ENCODE data around the gene B3GALT2.

Gene B3GALT2

DNA sequence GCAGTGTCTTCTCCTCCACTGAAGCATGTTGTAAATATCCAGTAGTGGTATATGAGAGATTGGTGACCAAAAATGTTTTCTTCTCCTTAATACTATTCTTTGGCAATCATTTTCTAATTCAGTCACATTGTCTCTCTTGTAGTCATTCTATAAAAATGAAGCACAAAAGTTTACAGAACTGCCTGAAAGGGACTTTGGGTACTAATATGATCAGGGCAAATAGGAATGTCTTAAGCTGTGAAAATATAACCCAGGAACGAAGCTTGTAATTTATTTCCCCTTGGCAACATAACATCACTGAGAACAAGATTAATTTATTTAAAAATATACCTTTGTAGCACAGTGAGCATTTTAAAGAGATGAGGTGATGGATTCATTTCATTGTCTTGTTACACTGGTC lies 4.9 kb downstream of the B3GALT2 start:
- DNase-seq, result no peak

DNA sequence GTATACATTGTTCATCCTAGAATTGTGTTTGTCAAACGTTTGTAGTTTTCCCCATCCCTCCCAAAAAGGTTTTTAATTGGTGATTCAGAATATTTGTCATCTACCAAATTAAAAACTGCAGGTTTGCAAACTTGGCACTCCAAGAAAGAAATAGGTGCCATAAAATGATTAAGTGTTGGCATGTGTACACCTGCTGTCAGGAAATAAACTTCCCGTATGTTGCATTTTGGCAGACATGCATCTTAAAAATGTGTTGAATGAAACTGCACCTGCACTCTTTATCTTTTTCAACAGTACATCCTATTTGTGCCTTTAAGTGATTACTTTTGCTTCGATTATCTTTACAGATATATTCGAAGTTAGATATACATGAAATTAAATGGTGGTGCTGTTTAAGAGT lies 7.3 kb downstream of the B3GALT2 start:
- no peak for DNase-seq

DNA sequence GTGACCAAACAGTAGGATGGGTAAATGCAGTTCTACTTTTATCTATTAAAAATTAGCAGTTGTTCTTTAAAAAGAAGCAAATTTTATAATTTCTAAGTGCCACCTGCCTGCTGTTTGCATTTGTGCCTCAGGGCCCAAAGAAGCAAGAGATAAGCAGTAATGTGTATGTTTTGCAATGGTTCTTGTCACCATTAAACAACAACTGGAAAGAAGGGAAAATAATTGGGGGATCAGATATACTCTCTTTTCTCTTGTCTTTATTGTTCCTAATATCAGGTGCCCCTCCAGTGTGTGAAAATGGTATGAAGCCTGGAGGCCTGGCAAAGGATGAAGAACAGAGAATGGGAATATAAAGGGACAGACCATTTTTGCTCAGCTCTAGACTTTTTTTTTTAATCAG lies 9.6 kb downstream of the B3GALT2 start:
- DNase-seq, result no peak

DNA sequence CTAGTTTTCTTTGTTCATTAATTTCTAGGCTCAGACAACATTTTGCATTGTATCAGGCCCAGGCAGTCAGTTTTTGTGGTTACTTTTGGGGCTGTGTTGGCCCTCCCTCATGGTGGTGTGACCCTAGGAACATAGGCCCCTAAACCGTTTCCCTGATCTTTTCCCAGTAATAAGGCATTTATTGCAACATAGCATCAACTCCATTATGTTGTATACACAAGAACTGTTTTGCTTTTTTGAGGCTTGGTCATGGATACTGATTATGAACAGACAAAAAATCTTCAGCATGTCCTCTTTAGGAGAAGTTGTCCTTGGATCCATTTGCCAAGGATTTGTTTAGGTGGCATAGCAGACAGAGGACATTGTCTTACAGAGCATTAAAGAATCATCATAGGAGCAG lies 10.3 kb downstream of the B3GALT2 start:
- no peak for DNase-seq

DNA sequence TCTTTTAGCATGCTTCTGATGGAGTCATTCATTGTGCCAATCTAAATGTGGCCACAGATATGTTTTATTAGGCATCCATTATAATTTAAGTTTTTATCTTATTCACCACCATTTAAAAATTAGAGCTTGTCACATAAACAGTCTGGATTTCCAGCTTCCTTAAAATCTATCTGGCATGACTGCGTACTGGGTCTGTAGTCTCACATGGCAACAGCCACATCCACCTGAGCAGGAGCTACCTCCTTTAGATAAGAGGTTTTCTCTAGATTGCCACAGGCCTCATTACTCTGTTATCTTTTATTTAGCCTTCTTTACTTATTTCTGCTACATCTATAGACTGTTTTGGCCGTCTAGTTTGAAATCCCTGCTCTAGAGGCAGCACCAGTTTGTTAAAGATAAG lies 29.1 kb downstream of the B3GALT2 start:
- DNase-seq, result no peak

DNA sequence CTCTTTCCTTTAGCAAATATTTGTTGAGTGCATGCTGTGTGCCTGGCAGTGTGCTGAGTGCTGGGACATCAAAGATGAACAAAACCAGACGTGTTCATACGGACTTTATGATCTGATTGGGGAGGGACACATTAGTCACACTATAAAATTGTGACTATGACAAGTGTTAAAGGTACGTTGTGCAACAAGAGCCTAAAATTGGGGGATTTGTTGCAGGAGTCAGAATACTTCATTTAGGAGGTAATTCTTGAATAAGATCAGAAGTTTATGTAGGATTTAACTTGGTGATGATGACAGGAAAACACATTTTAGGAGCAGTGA lies 29.6 kb downstream of the B3GALT2 start:
- no peak for DNase-seq

DNA sequence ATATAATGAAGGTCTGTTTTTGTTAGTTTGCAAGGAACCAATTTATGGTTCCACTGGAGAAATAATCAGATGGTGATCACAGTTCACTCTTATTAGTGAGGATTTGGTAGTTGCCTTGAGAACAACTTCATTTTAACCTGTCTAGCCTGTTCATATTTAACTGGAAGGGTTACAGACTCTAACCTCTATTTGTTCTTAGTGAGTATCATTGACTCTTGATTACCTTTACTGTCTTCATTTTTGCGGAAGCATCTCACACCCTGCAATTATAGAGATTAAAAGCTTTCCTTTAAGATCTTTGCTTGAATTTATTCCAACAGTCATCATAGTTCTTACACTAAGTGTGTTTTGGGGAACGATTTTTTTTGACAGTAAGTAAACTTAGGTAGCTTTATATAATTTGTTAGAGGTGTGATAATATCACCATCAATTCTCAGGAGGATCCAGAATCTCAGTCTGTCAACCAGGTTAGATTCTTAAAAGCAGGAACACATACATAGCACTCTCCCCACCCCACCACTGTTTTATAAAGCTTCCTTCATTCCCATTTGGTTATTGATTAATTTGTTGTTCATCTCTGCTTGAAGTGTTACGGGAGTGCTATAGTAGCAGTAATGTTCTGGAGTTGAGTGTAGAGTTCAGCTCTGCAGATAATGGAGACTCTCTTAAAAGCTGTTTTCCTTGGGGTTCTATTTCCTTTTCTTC lies 30.1 kb downstream of the B3GALT2 start:
- DNase-seq, result no peak

DNA sequence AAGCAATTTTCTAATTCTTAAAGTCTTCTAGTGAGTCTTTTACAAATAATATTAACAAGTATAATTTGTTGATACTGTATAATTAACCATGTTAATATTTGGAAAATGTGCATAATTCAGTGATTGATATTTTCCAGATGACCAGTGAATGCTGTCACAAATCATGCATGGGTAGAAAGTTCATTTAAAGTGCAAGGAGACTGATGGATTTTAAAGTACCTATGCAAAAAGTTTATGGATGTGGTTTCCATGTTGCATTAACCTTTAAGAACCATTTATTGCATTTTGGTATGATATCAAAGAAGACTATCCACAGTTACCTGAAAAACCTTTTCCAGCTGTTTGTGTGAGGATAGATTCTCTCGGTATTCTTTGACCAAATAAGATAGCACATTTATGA lies 41.4 kb downstream of the B3GALT2 start:
- DNase-seq, result no peak

DNA sequence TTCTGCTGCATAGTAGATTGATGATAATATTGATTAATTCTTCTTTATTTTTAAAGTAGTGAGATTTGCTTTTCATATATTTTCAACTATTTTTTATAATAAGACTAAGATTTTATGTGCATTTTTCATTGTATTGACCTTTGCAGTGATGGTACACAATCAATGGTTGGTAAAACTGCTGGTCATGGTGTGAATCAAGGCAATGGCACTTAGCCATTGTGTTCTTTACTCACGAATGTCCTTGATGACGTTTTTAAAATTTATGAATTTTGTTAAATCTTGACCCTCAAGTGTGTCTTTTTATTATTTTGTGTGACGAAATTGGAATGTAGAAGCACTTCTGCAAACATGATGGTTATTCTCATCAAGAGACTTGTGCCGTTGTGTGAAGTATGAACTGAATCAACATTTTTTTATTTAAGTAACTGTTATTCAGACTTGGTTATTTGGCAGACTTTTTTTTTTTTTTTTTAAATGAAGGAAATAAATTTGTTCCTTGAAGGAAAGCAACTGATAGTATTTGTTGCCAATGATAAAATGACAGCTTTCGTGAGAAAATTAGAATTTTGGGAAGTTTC lies 42.0 kb downstream of the B3GALT2 start:
- DNase-seq, result no peak

DNA sequence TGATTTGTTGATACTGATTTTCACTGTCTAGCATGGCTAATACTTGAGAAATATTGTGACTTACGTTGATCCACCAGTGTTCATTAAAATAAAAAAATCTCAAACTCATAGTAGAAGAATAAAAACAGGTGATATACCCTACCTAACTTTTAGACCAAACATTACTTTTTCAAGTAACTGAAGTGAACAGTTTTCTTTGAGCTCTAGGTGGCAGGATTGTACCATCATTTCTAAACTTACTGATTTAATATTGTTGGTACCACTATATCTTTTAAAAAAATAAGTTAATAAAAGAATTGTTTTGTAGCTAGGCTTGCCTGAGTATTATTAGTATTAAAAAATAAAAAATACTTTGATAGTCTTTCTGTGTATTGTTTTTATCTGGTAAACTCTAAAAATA lies 43.1 kb downstream of the B3GALT2 start:
- DNase-seq, result no peak

DNA sequence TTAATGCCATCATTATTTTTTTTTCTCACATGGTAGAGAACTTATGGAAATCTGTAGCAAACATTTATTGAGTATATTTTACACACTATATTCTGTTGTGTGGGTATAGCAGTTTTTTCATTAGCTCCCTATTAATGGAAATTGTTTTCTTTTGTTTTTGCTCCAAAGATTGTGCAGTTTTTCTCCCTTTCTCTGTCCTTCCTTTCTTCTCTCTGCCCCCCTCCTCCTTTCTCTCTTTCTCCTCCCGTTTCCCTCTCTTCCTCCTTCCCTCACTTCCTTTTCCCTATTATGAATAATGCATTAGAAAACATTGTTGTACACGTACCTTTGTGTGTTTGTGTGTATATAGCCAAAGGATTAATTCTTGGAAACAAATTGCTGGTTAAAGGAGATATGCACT lies 44.0 kb downstream of the B3GALT2 start:
- no peak for DNase-seq

DNA sequence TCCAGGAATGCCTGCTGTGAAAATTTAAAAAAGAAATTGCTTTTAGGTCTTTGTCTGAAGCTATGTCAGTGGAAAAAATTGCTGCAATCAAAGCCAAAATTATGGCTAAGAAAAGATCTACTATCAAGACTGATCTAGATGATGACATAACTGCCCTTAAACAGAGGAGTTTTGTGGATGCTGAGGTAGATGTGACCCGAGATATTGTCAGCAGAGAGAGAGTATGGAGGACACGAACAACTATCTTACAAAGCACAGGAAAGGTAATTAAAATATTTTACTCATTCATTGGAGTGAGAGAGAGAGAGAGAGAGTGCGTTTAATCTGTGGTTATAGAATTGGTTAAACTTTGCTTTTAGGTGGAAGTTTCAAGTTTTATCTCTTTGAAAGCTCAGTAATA lies 44.6 kb downstream of the B3GALT2 start:
- no peak for DNase-seq

DNA sequence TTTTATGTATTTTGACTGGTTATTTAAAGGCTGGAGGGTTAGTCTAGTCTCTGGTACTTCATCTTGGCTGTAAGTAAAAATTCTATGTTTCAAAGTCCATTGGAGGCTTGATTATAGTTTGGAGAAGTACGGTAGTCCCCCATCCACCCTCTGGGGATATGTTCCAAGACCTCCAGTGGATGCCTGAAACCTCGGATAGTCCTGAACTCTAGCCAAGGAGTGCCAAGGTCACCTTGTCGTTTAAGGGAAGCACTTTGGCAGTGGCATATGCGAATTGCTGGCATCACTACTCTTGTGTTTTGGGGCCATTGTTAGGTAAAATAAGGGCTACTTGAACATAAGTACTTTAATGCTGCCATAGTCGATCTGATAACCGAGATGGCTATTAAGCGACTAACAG lies 46.2 kb downstream of the B3GALT2 start:
- no peak for DNase-seq

DNA sequence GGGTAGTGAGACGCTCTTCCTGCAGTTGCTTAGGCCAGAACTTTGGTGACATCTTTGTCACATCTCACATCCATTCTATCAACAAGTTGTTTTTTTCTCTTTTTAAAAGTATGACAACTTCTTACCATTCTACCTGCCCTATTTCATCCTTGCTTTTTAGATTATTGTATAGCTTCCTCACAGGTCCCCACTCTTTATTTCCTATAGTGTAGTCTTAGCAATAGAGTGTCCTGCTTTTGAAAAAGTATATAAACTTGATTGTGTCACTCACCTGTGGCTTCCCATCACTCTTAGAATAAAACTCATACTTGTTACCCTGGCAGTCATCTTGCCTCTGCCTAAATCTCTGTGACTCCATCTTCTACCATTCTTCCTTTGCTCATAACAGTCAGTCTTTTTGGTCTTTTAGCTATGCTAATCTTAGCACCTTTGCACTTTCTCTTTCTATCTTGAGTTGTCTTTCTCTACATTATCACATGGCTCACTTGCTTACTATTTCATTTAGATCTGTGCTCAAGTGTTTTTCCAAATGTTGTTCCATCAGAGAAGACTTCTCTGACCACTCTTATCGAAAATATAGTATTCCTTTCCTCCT lies 55.0 kb downstream of the B3GALT2 start:
- no peak for DNase-seq
